ENCODE results near the gene CIAO3.

Gene CIAO3

GRCh38 chr16:775236-775796 lies 34.5 kb upstream of the CIAO3 start:
- no peak for DNase-seq

- DNase-seq, result no peak
These were observed 33.5 kb upstream of the CIAO3 start for GRCh38 chr16:774086-775001.

GRCh38 chr16:772959-773358 lies 32.2 kb upstream of the CIAO3 start:
- DNase-seq, result no peak

GRCh38 chr16:770411-770810 lies 29.6 kb upstream of the CIAO3 start:
- no peak for DNase-seq

- DNase-seq, result no peak
These were observed 29.1 kb upstream of the CIAO3 start for GRCh38 chr16:769934-770333.

GRCh38 chr16:769184-769784 lies 28.5 kb upstream of the CIAO3 start:
- no peak for DNase-seq

GRCh38 chr16:768428-768827 lies 27.6 kb upstream of the CIAO3 start:
- DNase-seq, result no peak

GRCh38 chr16:767743-768235 lies 27.0 kb upstream of the CIAO3 start:
- DNase-seq, result no peak

GRCh38 chr16:766820-767640 lies 26.2 kb upstream of the CIAO3 start:
- DNase-seq, result no peak

- DNase-seq, result no peak
These were observed 25.4 kb upstream of the CIAO3 start for GRCh38 chr16:766008-766819.

GRCh38 chr16:765488-765865 lies 24.7 kb upstream of the CIAO3 start:
- DNase-seq, result no peak

- no peak for DNase-seq
These were observed 24.2 kb upstream of the CIAO3 start for GRCh38 chr16:764848-765487.

GRCh38 chr16:764184-764750 lies 23.5 kb upstream of the CIAO3 start:
- DNase-seq, result no peak

- DNase-seq, result no peak
These were observed 22.8 kb upstream of the CIAO3 start for GRCh38 chr16:763369-764183.

- no peak for DNase-seq
These were observed 21.9 kb upstream of the CIAO3 start for GRCh38 chr16:762595-763268.

GRCh38 chr16:761625-762513 lies 21.1 kb upstream of the CIAO3 start:
- DNase-seq, result no peak

- no peak for DNase-seq
These were observed 19.9 kb upstream of the CIAO3 start, which contains the start of gene MSLN for GRCh38 chr16:760545-761343. Gene MSLN, plus strand, starts transcription at chr16:760734. Its CDS starts 1,947 bp downstream, at chr16:762681.

GRCh38 chr16:760065-760464 lies 19.3 kb upstream of the CIAO3 start:
- DNase-seq, result no peak
